Activated CD8-positive, alpha-beta T cell treated with anti-CD3 and anti-CD28 coated beads for 36 hours (primary cell): ENCODE data around the gene GGCX. TPM values are rescaled to one million over a fixed set of nuclear protein-coding genes. Genes with fewer than 3 reads are reported as not detected.

Experiments used
- ATAC-seq: fragments of 200-7000 bp; cut with Tn5 transposase; one replicate; pipeline ENCODE4 v1.10.0; 2021; ENCODE audit warnings: mild to moderate bottlenecking, moderate library complexity
- CTCF ChIA-PET: fragments of 350-600 bp; sonication (Branson Sonifier 250); formaldehyde crosslinking; loops from one replicate; lab custom pipeline; 2021; ENCODE audit warnings: antibody characterized with exemption; lab: Charles Lee
- POLR2A ChIA-PET: fragments of 350-600 bp; sonication (Branson Sonifier 250); formaldehyde crosslinking; loops from one replicate; lab custom pipeline; 2021; ENCODE audit warnings: antibody characterized with exemption; lab: Charles Lee
- DNase-seq: peaks from one replicate; pipeline ENCODE4 v3.0.0-alpha.2; 2020
- H3K27ac Mint-ChIP-seq: one replicate; pipeline ENCODE4 v1.8.0; 2021; ENCODE audit warnings: mild to moderate bottlenecking, mixed read lengths
- H3K27me3 Mint-ChIP-seq: one replicate; pipeline ENCODE4 v1.8.0; 2021; ENCODE audit warnings: mixed read lengths
- H3K36me3 Mint-ChIP-seq: one replicate; pipeline ENCODE4 v1.8.0; 2021; ENCODE audit warnings: low read depth, mixed read lengths
- H3K4me1 Mint-ChIP-seq: one replicate; pipeline ENCODE4 v1.8.0; 2021; ENCODE audit warnings: low read depth, mixed read lengths
- H3K4me3 Mint-ChIP-seq: one replicate; pipeline ENCODE4 v1.8.0; 2021; ENCODE audit warnings: mild to moderate bottlenecking, moderate library complexity, mixed read lengths
- H3K9me3 Mint-ChIP-seq: one replicate; pipeline ENCODE4 v1.8.0; 2021; ENCODE audit warnings: mixed read lengths
- CTCF ChIP-seq: fragments of 200-600 bp; IDR thresholded peaks from one replicate; pipeline ENCODE4 v1.8.0; 2022; ENCODE audit warnings: antibody characterized with exemption, mild to moderate bottlenecking
- intact Hi-C: fragments of 100-400 bp; cut with micrococcal nuclease; formaldehyde crosslinking; loops from one replicate; pipeline ENCODE4 v1.10.0; 2022
- total RNA-seq, 2 experiments: library from RNA; stranded (reverse); gene quantifications; one replicate each; pipeline ENCODE4 v1.2.3, GENCODE V29; 2021

GGCX gene
- total RNA-seq, 2 experiments from 2014 or later, result 14.6 to 16.7 TPM

GRCh38 chr2:85541753-85542457 lies 19.4 kb downstream of the GGCX start:
- Mint-ChIP-seq H3K4me1 (peaks cover 40% of the 10 kb centered on the region), H3K27me3 (no peaks in the 10 kb centered on the region), H3K36me3 (peaks cover 72% of the 10 kb centered on the region), H3K4me3 (peak overlapping the region; percentile 99), H3K27ac (peak overlapping the region; percentile 92), H3K9me3 (no peaks in the 10 kb centered on the region)
- intact Hi-C loops, result loop anchor here (10.0 kb wide), 1 partner anchor 217 kb away; the partner anchor contains the start of gene TGOLN2
- ChIA-PET CTCF (interaction anchor here (1.6 to 6.3 kb wide), 3 partner anchors 9 to 122 kb away, joined by 5 to 58 read pairs (median 46); partner anchors contain the start of gene SH2D6), POLR2A (interaction anchor here (0.6 to 17.6 kb wide), 14 partner anchors 15 to 214 kb away, joined by 3 to 467 read pairs (median 4); partner anchors contain the start of genes CAPG, GGCX, RNF181 and SH2D6)
- TF ChIP-seq CTCF, result no peak
- no peak for ATAC-seq
- no peak for DNase-seq

GRCh38 chr2:85541262-85541661 lies 20.0 kb downstream of the GGCX start:
- Mint-ChIP-seq H3K27me3 (no peaks in the 10 kb centered on the region), H3K27ac (peak overlapping the region; percentile 92), H3K36me3 (peaks cover 74% of the 10 kb centered on the region), H3K9me3 (no peaks in the 10 kb centered on the region), H3K4me1 (peaks cover 45% of the 10 kb centered on the region), H3K4me3 (peak overlapping the region; percentile 99)
- ChIA-PET POLR2A (interaction anchor here (0.6 to 17.6 kb wide), 16 partner anchors 16 to 214 kb away, joined by 3 to 467 read pairs (median 4); partner anchors contain the start of genes CAPG, ELMOD3, GGCX and RETSAT), CTCF (interaction anchor here (1.6 to 6.3 kb wide), 3 partner anchors 10 to 121 kb away, joined by 5 to 58 read pairs (median 46); partner anchors contain the start of gene SH2D6)
- intact Hi-C loops, result loop anchor here (10.0 kb wide), 1 partner anchor 216 kb away; the partner anchor contains the start of gene TGOLN2
- ATAC-seq (no peak), DNase-seq (no peak)
- TF ChIP-seq CTCF, result no peak

GRCh38 chr2:85540133-85540648 lies 21.1 kb downstream of the GGCX start:
- TF ChIP-seq CTCF, result no peak

GRCh38 chr2:85539361-85540132 lies 21.7 kb downstream of the GGCX start:
- CTCF ChIA-PET, result interaction anchor here (0.8 to 6.3 kb wide), 7 partner anchors 12 to 221 kb away, joined by 3 to 58 read pairs (median 4); partner anchors contain the start of gene SH2D6
- H3K36me3 Mint-ChIP-seq, result peaks cover 61% of the 10 kb centered on the region
- TF ChIP-seq CTCF, result no peak
- H3K27me3 Mint-ChIP-seq, result no peaks in the 10 kb centered on the region
- POLR2A ChIA-PET, result interaction anchor here (0.6 to 17.6 kb wide), 36 partner anchors 10 to 225 kb away, joined by 3 to 467 read pairs (median 5); partner anchors contain the start of genes C2orf68, CAPG, ELMOD3 and GGCX
- no peaks in the 10 kb centered on the region for H3K9me3 Mint-ChIP-seq
- peak; percentile 26 for ATAC-seq
- H3K27ac Mint-ChIP-seq, result peak overlapping the region; percentile 99
- peak overlapping the region; percentile 99 for H3K4me3 Mint-ChIP-seq
- peaks cover 46% of the 10 kb centered on the region for H3K4me1 Mint-ChIP-seq
- peak; percentile 81 for DNase-seq
- intact Hi-C loops, result loop anchor here (10.0 kb wide), 1 partner anchor 215 kb away; the partner anchor contains the start of gene TGOLN2

More at GRCh38 chr2:85540133-85540648, 21.1 kb downstream of the GGCX start:
- peak overlapping the region; percentile 99 for H3K4me3 Mint-ChIP-seq
- ChIA-PET POLR2A (interaction anchor here (0.6 to 17.6 kb wide), 20 partner anchors 10 to 219 kb away, joined by 3 to 467 read pairs (median 8); partner anchors contain the start of genes C2orf68, CAPG, ELMOD3 and GGCX), CTCF (interaction anchor here (1.1 to 6.3 kb wide), 4 partner anchors 11 to 149 kb away, joined by 3 to 58 read pairs (median 26); partner anchors contain the start of gene SH2D6)
- peaks cover 46% of the 10 kb centered on the region for H3K4me1 Mint-ChIP-seq
- H3K9me3 Mint-ChIP-seq, result no peaks in the 10 kb centered on the region
- ATAC-seq (no peak), DNase-seq (no peak)
- intact Hi-C loops, result loop anchor here (10.0 kb wide), 1 partner anchor 215 kb away; the partner anchor contains the start of gene TGOLN2
- no peaks in the 10 kb centered on the region for H3K27me3 Mint-ChIP-seq
- peaks cover 67% of the 10 kb centered on the region for H3K36me3 Mint-ChIP-seq
- peak overlapping the region; percentile 92 for H3K27ac Mint-ChIP-seq
